ENCODE results near the gene FAP.

The FAP gene

GRCh38 chr2:162159446-162159845 is 83.8 kb downstream of the FAP start:
- no peak for TF ChIP-seq TAF1 (IDR thresholded peaks at IDR 0.05; ENCODE audit: borderline replicate concordance, insufficient read depth, low read length)
- no peak for TF ChIP-seq FOXP2 (optimal IDR thresholded peaks at IDR 0.05; ENCODE audit: borderline replicate concordance, extremely low read depth, extremely low read length, insufficient read depth)
- no peak for TF ChIP-seq REST (IDR thresholded peaks at IDR 0.05; ENCODE audit: insufficient read depth in 1 of 2, low read depth in 2 of 2, low read length in 2 of 2)
- no peak for TF ChIP-seq SIN3A (IDR thresholded peaks at IDR 0.05; ENCODE audit: borderline replicate concordance, insufficient read depth, low read length)
- no peak for TF ChIP-seq POLR2AphosphoS5 (IDR thresholded peaks at IDR 0.05; ENCODE audit: low read depth, low read length)

DNA sequence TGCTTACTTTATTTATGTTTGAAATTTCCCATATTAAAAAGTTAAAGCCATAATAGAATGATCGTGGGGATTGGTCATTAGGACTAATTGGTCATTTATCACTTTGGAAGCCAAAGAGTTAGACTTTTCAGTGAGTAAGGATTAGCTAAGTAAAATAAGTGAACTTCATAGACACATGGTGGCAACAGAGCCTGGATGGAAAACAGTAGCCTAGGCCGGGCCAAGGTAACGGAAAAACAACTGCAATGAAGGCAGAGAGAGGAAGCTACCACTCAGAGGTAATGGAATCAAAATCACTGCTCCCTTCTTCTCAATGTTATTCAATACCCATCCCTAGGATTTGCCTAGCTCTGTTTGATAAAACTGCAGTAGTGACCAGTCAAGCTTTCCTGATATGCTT is 87.1 kb downstream of the FAP start:
- TF ChIP-seq REST (IDR thresholded peaks at IDR 0.05; ENCODE audit: insufficient read depth in 1 of 2, low read depth in 2 of 2, low read length in 2 of 2): no peak
- no peak for TF ChIP-seq FOXP2 (optimal IDR thresholded peaks at IDR 0.05; ENCODE audit: borderline replicate concordance, extremely low read depth, extremely low read length, insufficient read depth)
- no peak for TF ChIP-seq TAF1 (IDR thresholded peaks at IDR 0.05; ENCODE audit: borderline replicate concordance, insufficient read depth, low read length)
- TF ChIP-seq POLR2AphosphoS5 (IDR thresholded peaks at IDR 0.05; ENCODE audit: low read depth, low read length): no peak
- TF ChIP-seq SIN3A (IDR thresholded peaks at IDR 0.05; ENCODE audit: borderline replicate concordance, insufficient read depth, low read length): no peak

DNA sequence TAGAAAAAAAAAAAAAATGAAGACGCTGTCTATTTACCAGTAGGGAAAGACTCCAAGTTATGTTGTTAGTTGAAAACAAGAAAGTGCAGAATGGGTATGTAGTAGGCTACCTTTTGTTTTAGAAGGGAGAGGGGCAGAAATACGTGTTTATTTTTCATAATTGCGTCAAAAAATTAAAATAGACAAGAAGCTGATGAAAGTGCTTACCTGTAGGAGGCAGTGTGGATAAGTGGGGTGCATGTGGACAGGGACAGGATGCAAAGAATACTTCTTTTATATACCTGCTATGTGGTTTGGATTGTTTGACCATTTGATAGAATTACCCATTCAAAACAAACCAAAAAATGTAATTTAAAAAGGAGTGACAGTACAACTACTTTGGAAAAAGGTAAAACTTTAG is 88.2 kb downstream of the FAP start:
- TF ChIP-seq SIN3A (IDR thresholded peaks at IDR 0.05; ENCODE audit: borderline replicate concordance, insufficient read depth, low read length) (no peak), FOXP2 (optimal IDR thresholded peaks at IDR 0.05; ENCODE audit: borderline replicate concordance, extremely low read depth, extremely low read length, insufficient read depth) (no peak), POLR2AphosphoS5 (IDR thresholded peaks at IDR 0.05; ENCODE audit: low read depth, low read length) (no peak), TAF1 (IDR thresholded peaks at IDR 0.05; ENCODE audit: borderline replicate concordance, insufficient read depth, low read length) (no peak)

DNA sequence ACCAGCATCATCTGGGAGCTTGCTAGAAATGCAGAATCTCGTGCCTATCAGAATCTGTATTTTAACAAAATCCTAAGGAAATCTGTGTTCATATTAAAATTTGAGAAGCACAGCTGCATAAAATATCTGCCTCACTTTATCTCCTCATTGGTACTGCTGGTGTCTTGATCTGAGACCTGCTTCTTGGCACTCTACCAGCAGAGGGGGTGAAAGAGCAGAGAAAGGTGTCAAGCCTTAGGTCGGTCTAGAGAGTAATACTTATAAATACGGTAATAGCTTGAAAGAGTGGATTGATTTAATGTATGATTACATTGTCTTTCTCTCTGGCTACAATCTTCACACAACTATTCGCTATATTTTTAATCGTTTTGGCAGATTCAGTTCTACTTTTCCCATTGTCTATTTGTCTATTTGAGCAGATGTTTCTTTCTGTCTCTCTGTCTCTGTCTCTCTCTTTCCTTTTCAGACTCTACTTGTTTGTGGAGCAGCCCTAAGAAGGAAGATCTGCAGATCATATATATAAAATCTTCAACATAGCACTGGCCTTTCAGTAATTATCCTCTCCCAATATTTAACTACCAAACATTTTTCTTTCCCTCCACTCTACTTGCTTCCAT is 89.5 kb downstream of the FAP start:
- no peak for TF ChIP-seq FOXP2 (optimal IDR thresholded peaks at IDR 0.05; ENCODE audit: borderline replicate concordance, extremely low read depth, extremely low read length, insufficient read depth)

DNA sequence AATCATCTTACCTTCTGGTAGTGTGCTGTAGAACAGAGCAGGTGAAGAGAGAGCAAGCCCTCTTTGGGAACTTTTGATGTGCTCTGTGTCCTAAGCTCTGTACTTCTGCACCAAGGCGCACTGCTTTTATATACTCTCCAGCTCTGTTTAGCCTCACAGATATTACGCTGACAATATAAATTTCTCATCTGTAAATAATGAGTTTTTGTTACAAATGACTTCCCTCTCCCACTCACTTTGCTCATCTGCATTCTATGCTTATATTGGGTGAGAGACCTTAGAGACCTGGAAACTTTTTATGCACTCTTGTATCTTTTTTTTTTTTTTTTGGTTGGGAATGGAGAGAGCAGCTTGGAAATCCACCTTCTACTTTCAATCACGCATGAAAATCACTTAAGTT is 91.1 kb downstream of the FAP start, which contains the start of gene GCG:
GCG (minus strand) TSS at position 101 of the 400 bp plus-strand sequence. CDS start 3,069 bp downstream, outside the sequence.
- TF ChIP-seq TAF1 (IDR thresholded peaks at IDR 0.05; ENCODE audit: borderline replicate concordance, insufficient read depth, low read length): no peak
- TF ChIP-seq POLR2AphosphoS5 (IDR thresholded peaks at IDR 0.05; ENCODE audit: low read depth, low read length): no peak

GRCh38 chr2:162149940-162150339 is 93.3 kb downstream of the FAP start:
- TF ChIP-seq POLR2AphosphoS5 (IDR thresholded peaks at IDR 0.05; ENCODE audit: low read depth, low read length) (no peak), SIN3A (IDR thresholded peaks at IDR 0.05; ENCODE audit: borderline replicate concordance, insufficient read depth, low read length) (no peak), FOXP2 (optimal IDR thresholded peaks at IDR 0.05; ENCODE audit: borderline replicate concordance, extremely low read depth, extremely low read length, insufficient read depth) (no peak), REST (IDR thresholded peaks at IDR 0.05; ENCODE audit: insufficient read depth in 1 of 2, low read depth in 2 of 2, low read length in 2 of 2) (no peak), TAF1 (IDR thresholded peaks at IDR 0.05; ENCODE audit: borderline replicate concordance, insufficient read depth, low read length) (no peak)
